Activated CD4-positive, CD25-positive, alpha-beta regulatory T cell treated with anti-CD3 and anti-CD28 coated beads, Interleukin-2, amount 50 U/mL, for 72 hours (primary cell): ENCODE measurements around the gene BEST4.
A peak's percentile ranks its signal among the peaks of the same experiment; 100 is the strongest.
"Not testable (repeated sequence)": the region's sequence is repeated elsewhere in the genome, so short reads cannot be mapped to it uniquely, and the experiment has no call there.

Source experiments
- DNase-seq: peaks from one replicate; pipeline ENCODE4 v3.0.0; 2021

Gene BEST4

DNA sequence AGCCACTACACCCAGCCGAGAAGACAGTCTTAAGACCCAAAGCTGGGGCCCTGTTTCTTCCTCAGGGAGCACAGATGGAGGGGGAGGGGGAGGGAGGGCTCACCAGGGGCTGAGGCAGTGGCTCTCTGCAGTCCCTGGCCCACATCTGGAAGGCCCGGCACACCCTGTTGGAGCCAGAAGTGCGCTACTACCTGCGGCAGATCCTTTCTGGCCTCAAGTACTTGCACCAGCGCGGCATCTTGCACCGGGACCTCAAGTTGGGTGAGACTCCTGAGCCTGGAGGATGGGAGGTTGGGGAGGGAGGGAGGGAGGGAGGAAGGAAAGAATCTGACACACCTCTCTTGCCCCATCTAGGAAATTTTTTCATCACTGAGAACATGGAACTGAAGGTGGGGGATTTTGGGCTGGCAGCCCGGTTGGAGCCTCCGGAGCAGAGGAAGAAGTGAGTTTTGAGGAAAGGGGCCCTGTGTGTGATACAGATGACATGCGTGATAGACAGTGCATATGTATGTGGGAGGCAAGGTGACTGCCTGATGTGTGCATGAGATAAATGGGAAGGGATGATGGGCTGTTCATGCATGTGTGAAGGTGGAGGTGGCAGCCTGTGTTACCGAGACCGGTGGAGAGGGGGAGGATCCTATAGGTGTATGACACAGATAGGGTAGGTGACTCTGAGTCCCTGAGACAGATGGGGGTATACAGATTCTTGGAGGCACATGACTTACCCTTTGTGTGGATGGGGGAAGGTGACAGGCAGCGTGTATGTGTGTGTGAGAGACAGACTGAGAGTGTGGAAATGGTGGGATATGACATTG lies 13.7 kb upstream of the BEST4 start:
- DNase-seq: no peak

DNA sequence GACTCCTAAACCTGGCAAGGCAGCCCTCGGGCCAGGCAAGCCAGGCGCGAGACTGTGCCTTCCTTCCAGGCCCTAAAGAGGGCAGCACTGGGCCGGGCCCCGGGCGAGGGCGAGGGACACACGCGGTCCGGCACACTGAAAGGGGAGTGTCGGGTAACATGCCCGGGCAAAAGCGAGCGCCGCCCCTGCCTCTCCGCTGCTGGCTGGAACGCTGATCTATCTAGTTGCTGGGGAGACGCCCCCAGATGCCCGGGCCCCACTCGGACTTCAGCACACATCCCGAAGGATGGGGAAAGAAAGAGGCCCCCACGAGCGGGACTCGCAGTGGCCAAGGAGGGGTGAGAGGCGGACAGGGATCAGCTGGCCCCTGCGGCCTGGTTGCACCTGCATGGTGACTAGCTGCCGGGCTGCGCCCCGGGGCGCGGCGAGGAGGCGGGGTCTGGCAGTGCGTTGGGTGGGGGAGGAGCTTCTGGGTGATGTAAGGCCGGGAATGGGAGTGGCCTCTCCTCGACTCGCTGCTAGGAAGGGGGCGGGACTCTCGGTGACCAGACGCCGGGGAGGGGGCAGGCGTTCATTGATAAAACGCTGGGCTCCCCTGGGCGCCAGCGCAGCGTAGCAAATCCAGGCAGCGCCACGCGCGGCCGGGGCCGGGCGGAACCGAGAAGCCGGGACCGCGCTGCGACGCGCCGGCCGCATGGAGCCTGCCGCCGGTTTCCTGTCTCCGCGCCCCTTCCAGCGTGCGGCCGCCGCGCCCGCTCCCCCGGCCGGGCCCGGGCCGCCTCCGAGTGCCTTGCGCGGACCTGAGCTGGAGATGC lies 12.0 kb upstream of the BEST4 start, which contains the start of gene PLK3:
Gene PLK3, plus strand, starts transcription at position 608 of the 815 bp plus-strand sequence. Its CDS starts 87 bp downstream, at position 695.
- DNase-seq: peak; percentile 97

DNA sequence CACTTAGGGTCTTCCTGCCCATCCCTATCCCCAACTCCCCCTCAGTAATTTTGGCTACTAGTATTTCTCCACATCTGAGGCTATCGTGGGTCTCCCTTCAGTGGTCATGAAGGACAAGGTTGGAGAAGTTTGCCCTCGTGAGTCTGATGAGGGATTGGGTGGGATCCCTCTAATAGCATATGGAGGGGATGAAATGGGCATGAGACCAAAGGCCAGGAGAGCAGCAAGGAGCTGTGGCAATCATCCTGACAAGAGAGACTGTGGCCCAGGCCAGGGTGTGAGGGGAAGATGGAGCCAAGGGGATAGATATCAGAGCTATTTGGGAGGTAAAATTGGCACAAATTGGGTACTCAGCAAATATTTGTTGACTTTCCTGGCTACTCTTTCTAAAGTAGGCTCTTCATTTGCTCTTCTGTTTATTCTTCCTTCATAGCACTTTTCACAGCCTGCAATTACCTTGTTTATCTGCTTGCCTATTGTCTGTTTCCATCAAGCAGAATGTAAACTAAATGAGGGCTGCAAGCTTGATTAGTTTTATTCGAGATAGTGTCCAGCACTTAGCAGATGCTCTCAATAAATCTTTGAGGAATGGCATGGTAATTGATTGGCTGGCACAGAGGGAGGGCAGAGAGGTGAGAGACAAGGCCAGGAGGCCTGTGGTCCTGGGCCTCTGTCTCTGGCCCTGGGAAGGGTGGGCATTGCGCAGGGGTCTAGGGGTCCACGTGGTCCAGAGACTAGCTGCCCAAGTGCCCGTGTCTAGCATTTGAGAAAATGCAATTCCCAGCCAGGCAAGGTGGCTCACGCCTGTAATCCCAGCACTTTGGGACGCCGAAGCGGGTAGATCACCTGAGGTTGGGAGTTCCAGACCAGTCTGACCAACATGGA lies 10.8 kb upstream of the BEST4 start:
- DNase-seq: no peak

DNA sequence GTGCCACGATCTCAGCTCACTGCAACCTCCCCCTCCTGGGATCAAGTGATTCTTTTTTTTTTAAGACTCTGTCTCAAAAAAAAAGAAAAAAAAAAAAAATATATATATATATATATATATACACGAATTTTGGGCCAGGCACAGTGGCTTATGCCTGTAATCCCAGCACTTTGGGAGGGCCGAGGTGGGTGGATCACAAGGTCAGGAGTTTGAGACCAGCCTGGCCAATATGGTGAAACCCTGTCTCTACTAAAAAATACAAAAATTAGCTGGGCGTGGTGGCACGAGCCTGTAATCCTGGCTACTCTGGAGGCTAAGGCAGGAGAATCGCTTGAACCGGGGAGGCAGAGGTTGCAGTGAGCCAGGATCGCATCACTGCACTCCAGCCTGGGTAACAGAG lies 9.9 kb upstream of the BEST4 start:
- not testable (repeated sequence) for DNase-seq

- DNase-seq: no peak
Measured at GRCh38 chr1:44792736-44793502, 4.9 kb upstream of the BEST4 start.

DNA sequence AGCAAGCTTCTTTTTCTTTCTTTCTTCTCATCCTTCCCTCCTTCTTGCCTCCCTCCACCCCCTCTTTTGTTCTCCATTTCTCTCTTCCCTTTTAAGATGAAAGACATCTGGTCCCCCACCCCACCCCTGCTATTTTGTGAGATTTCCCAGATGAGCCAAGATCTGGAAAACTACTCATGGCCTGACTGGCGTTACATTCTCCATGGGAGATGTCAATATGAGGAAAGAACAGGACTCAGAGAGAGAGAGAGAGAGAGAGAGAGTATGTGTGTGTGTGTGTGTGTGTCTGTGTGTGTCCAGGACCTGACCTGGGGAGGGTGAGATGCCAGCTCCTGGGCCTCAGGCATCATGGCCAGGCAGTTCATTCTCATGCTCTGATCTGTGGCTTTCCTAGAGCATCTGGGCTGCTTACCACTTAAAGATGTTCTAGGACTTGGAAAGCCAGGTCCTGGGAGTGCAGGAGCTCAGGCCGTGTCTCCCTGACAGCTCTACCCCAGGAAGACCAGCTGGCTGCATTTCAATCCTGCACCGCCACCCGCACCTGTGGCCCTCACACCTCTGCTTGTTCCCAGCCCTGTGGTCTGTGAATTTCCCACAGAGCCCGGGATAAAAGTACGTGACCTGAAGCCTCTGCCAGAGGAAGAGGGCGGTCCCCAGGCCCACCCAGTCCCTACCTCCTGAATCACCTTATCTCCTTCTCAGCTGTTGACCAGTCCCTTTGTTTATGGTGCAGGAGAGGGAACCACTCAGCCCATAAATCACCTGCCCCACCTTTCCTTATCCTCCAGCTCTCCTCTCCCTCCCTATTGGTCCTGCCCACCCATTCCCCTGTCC lies 3.2 kb upstream of the BEST4 start:
- DNase-seq: no peak

- no peak for DNase-seq
Measured at GRCh38 chr1:44787506-44787905, 464 bp downstream of the BEST4 start.

GRCh38 chr1:44786841-44787426 lies 1.0 kb downstream of the BEST4 start:
- DNase-seq: no peak

DNA sequence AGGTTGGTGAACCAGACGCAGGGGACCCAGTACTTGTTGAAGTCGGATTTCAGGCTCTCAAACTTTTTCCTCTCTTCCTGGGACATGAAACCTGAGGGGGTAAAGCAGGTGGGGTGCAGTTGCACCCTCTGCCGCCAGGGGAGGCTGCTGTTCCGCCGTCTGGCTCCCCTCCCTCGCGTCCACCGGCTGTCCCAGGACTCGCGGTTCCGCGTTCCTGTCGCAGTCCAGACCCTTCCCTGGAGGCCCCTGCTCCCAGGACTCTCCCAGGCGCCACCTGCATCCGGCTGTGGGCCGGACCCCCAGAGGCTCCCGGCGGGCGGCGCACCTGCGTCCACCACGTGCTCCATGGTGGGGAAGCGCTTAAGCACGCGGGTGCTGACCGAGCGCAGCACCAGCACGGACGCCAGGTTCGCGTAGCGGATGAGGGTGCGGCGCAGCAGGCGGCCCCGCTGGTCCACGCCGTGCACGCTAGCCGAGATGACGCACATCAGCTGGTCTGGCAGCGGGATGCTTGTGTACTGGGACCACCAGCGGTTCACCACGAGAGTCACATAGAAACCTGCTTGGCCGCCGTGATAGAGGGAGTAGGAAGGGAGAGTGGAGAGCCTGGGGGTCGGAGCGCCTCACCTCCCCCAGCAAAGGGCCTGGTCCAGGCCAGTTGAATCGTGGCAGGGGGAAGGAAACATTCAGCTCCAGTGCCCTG lies 1.7 kb downstream of the BEST4 start:
- DNase-seq: peak; percentile 84

DNA sequence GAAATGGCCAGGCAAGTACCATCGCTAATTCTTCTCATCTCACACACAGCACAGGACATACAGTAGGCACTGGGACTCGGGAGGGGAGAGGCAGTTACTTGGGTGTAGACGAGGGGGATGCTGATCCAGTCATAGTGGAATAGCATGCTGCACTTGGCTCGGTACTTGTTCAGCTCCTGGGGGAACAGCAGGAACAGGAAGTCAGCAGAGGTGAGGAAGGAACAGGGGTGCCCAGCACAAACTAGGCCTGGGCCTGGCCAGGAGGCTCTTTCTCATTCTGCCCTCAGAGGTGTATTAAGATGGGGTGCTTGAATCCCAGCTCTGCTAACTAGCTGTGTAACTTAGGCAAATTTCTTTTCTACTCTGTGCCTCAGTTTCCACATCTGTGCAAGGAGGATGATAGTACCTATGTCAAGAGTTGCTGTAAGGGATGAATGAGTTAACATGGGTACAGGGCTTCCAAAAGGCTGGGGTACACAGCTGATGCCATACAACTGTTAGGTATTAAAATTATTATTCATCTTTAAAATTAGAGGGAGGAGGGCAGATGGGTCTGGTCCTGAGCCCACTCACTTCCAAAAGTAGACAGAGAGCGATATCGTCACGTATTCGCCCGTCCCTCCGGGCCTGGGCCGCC lies 2.4 kb downstream of the BEST4 start:
- no peak for DNase-seq

DNA sequence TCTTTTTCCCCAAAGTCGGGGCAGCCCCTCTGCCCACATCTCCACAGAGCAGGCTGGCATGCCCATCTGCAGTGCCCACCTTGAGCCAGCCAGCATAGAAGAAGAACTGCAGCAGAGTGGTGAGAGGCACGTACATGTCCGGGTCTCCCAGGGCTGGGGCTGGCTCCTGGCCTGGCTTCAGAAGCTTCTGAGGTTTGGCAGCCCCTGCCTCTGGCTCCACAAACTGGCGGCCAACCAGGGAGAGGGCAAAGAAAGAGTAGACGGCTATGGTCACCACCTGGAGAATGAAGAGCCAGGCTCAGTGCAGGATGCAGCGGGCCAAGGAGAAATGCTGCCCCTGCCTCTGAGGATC lies 3.0 kb downstream of the BEST4 start:
- DNase-seq: no peak

DNA sequence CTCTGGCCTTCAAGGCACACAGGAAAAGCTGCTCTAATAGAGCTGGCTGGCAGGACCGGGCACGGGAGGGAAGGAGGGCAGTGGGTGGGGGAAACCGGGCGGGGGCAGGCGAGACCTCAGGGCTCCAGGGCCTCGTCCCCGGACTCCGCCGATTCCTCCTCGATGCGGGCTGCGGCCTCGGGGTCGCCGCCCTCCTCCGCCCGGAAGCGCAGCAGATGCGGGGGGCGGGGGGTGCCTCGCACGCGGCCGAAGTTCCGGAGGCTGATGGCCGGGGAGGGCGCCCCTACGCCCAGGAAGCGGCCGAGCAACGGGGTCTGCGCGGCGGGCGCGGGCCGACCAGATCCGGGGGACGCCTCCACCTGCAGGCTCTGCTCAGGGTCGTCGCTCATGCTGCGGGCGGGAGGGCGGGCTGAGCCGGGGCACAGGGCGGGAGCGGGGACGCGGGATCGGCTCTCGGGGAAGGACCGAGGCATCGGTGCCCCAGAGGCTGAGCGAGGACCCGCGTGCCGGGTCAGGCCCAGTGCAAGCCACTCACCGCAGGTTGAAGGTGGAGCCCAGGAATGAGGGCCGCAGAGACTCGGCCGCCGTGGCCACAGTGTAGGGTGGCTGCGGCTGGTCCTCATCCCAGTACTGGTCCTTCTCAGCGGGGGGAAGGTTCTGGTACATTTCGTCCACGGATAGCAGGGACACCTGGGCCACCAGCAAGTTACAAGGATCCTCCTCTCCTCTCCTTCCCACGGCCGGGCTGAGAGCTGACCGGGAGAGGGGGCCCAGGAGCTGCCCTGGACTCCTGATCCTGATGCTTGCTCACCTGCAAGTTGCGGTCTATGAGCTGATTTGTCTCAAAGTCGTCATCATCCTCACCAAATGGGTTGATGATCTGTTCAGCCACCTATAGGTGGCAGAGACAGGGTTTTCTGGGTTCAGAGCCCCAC lies 3.6 kb downstream of the BEST4 start:
- no peak for DNase-seq

DNA sequence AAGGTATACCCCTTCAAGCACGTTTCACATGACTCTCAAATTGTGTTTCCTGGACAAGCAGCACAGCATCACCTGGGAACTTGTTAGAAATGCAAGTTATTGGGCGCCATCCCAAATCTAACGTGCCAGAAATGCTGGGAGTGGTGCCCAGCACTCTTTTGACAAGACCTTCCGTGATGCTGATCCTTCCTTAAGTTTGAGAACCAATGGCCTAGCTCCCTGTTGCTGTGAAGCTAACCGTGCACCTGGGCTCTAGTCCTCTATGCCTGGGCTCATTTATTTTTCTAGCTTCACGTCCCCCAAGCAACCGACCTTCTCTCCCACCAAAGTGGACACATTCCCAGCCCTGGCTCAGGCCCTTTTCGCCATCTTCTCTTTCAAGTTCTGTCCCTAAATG lies 4.3 kb downstream of the BEST4 start:
- DNase-seq: no peak

DNA sequence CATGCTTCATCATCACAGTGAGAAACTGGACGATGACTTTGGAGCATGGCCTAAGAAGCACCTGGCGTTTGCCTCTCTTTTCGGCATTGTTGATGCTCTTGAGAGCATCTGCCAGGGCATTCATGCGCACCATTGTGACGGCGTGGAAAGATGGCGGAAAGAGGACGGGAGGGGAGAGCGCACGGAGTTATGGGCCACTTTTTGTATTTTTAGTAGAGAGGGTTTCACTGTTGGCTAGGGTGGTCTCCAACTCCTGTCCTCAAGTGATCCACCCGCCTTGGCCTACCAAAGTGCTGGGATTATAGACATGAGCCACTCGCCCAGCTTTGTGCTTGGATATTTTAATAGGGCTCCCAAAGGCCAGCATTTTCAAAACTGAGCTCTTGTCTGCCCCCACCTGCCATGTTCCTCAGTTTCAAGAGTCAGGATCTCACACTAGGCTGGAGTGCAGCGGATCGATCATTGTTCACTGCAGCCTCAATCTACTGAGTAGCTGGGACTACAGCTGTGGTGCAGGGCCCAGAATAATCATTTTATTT lies 7.3 kb downstream of the BEST4 start:
- no peak for DNase-seq

DNA sequence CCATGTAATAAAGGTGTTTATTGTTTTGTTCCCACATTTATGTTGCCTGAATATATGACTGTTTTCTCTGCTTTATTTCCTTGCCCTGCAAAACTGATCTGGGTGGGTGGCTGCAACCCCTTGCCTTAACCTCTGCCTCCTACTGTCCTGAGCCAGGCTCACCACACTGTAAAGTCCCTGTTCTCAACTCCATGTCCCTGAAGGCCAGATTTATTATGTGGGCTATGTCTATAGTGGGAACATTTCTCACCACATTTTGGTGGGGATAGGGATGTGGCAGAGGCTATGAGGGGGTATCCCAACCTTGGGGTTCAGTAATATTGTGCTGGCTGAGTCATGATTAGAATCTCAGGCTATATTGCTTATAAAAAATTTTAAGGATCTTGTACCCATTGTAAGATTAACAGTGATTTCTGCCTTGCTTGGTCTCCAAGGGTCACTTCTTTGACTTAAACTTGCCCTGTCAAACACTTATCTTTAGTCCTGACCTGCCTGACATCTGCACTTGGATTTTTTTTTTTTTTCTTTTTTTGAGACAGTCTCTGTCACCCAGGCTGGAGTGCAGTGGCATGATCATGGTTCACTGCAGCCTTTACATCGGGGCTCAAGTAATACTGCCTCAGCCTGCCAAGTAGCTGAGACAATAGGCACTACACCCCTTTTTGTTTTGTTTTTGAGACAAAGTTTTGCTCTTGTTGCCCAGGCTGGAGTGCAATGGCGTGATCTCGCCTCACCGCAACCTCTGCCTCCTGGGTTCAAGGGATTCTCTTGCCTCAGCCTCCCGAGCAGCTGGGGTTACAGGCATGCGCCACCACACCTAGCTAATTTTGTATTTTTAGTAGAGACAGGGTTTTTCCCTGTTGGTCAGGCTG lies 9.0 kb downstream of the BEST4 start:
- DNase-seq: no peak

GRCh38 chr1:44777969-44778635 lies 9.9 kb downstream of the BEST4 start:
- no peak for DNase-seq

GRCh38 chr1:44777547-44777946 lies 10.4 kb downstream of the BEST4 start:
- no peak for DNase-seq
